ACHN (cell line): Measurements from ENCODE around the gene RAB27B.
"Not testable (repeated sequence)": the region's sequence is repeated elsewhere in the genome, so short reads cannot be mapped to it uniquely, and the experiment has no call there.

Experiments used
- DNase-seq: peaks from one replicate; pipeline ENCODE4 v3.0.0-alpha.2; 2015
- in situ Hi-C: cut with HindIII; loops from 2 replicates; pipeline ENCODE4 v1.10.0; 2017; ENCODE audit warnings: low sequenced_read_pairs, low pct_ligation_motif_present, low pct_unique_long_range_greater_than_20kb

RAB27B gene

GRCh38 chr18:54852780-54853675, 24.8 kb downstream of the RAB27B start:
- in situ Hi-C loops: no loop called here
- DNase-seq: no peak

DNA sequence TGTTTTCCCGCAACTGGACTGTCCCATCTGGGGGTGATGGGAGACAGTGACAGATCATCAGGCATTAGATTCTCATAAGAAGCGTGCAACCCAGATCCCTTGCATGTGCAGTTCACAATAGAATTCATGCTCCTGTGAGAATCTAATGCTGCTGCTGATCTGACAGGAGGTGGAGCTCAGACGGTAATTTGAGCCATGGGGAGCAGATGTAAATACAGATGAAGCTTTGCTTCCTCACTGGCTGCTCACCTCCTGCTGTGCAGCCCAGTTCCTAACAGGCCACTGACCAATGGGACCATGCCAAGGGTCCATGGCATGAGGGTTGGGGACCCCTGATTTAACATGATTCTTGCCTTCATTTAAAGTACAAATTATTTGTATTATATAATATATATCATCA, 26.8 kb downstream of the RAB27B start:
- in situ Hi-C loops, DNase-seq: not testable (repeated sequence)

GRCh38 chr18:54856105-54856646, 27.9 kb downstream of the RAB27B start:
- in situ Hi-C loops: no loop called here
- no peak for DNase-seq

- DNase-seq: no peak
- in situ Hi-C loops: no loop called here
Measured at GRCh38 chr18:54857499-54857898, 29.2 kb downstream of the RAB27B start.

DNA sequence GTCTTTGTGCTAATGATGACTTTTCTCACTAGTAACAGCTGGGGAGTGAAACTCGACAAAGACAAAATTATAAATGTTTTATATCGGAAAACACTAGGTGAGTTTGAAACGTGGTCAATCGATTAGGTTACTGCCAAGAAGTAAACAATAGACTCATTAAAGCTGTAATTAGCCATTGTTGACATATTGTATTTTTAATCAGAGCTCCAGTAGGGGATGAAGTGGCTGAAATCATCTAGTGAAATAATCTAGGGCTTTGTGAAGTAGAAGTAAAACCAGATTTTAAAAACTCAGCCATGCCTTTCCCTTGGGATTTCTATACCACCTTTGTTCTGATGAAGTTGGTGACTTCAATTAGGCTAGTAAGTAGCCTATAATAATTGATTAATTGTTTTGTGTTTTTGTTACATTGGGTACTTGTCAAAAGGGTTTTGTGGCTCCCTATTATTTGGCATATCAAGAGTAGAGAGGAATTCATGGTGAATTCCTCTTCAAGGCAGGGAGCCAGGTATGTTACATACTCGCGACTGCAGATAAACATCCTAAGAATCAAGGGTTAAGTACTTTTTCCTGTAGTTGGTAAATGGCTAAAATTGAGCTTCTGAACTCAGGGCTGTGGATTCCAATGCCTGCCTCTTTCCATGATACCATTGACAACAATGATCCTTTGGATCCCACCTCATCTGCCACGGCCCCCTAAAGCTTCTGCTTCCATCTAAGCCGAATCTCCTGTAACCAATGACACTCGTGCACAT, 31.6 kb downstream of the RAB27B start:
- in situ Hi-C loops: no loop called here
- no peak for DNase-seq

- in situ Hi-C loops: no loop called here
- no peak for DNase-seq
Measured at GRCh38 chr18:54860941-54861340, 32.7 kb downstream of the RAB27B start.

DNA sequence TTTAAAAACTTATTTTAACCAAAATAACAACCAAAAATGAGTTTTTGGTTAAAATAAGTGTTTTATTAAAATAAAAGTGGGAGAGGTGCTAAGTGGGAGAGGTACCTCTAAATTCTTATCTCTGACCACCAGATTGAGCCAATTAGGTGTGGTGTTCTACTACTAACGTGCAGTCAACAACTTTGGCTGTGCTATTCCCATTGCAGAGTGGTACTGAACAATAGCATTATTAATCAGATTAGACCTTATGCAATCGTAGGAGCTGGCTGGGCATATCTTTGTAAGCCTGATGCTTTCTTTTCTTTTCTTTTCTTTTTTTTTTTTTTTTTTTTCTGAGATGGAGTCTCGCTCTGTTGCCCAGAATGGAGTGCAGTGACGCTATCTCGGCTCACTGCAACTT, 38.9 kb downstream of the RAB27B start:
- in situ Hi-C loops: no loop called here
- DNase-seq: no peak

DNA sequence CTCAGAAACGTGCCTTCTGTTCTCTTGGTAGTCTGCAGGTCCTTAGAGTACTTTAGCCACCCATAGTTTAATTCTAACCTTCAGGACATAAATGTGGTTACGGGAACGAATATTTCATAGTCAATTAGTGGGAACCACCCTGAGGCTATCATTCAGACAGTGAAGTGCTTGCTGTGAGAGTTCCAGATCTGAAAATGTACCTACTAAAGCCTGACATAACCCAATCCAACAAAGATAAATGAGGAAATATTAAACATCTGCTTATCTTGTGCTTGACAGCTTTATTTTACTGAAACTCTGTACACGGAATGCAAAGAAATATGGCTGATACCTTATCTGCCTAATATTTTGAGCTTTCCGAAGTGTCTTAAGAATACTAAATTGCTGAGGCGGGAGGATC, 43.0 kb downstream of the RAB27B start:
- DNase-seq: no peak
- in situ Hi-C loops: no loop called here

DNA sequence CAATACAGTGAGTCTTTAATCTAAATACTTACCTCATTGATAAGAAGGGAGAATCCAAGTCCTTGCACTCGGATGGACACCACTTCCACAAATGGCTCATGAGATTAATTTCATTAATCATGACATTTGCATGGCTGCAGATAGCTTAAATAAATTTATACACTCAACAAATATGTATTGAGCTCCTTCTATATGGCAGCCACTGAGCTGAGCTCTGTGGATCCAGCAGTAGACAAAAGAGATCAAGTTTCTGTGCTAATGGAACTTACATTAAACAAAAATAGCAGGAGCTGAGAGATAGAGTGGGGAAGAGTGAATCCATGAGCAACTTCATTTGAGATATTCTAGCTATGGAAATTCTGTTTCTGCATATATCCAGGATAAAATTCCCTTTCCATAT, 44.4 kb downstream of the RAB27B start:
- in situ Hi-C loops: no loop called here
- DNase-seq: no peak

- in situ Hi-C loops: no loop called here
- DNase-seq: no peak
Measured at GRCh38 chr18:54873884-54874255, 45.6 kb downstream of the RAB27B start.

DNA sequence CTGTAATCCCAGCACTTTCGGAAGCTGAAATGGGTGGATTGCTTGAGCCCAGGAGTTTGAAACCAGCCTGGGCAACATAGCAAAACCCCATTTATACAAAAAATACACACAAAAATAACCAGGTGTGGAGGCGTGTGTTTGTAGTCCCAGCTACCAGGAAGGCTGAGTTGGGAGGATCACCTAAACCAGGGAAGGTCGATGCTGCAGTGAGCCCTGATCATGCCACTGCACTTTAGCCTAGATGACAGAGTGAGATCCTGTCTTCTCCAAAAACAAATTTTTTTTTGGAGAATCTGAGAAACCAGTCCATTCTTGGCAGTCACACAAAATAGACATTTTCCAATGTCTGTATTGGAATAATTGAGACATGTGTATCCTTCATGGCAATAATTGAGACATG, 46.8 kb downstream of the RAB27B start:
- in situ Hi-C loops: no loop called here
- DNase-seq: no peak

DNA sequence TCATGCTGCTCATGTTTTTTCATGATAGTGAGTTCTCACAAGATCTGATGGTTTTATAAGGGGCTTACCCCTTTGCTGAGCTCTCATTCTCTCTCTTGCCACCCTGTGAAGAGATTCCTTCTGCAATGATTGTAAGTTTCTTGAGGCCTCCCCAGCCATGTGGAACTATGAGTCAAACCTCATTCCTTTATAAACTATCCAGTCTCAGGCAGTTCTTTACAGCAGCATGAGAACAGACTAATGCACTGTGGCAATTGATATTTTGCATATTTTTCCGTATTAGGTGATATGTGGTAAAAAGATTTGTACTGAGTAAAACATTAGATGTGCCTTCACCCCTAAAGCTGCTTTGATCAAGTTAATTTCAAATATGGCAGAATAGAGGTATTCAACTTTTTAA, 48.8 kb downstream of the RAB27B start:
- in situ Hi-C loops: no loop called here
- DNase-seq: no peak

- no peak for DNase-seq
- in situ Hi-C loops: no loop called here
Measured at GRCh38 chr18:54878159-54878622, 49.9 kb downstream of the RAB27B start.

DNA sequence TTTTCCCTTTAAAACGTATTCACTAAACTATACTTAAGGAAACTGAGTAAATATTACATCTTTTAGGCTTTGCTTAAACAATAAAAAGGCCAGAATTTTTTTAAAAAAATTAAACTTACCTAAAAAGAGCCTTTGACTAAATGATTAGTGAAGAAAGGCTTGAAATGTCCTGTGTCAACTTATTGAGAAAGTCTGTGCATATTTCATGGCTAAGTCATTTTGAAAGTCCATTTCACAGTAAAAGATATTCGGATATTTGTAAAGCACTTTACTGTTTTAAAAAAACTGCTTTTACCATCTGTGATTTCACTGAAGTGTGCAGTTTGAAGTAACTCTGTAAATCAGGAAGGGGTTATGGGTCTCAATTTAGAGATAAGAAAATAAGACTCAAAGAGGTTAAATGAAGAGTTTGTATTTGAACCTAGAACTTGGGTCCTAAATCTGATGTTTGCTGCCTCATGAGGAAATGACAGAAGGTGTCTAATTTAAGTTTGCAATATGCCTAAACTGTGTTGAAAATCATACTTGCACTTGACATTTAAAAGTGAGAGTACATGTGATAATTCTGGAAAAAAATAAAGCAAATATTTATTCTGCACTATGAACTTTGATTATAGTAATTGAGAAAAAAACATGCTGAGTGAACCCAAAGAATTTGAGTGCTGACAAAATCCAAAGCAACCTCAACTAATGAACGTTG, 50.5 kb downstream of the RAB27B start:
- DNase-seq: no peak
- in situ Hi-C loops: no loop called here

- no peak for DNase-seq
- in situ Hi-C loops: no loop called here
Measured at GRCh38 chr18:54879691-54880090, 51.4 kb downstream of the RAB27B start.

GRCh38 chr18:54880395-54881105, 52.3 kb downstream of the RAB27B start:
- DNase-seq: no peak
- in situ Hi-C loops: no loop called here

- in situ Hi-C loops: no loop called here
- no peak for DNase-seq
Measured at GRCh38 chr18:54881229-54881768, 53.0 kb downstream of the RAB27B start.

- in situ Hi-C loops: no loop called here
- DNase-seq: no peak
Measured at GRCh38 chr18:54882318-54882717, 54.0 kb downstream of the RAB27B start.
